ENCODE measurements around the gene CCDC30.
A peak's percentile ranks its signal among the peaks of the same experiment; 100 is the strongest.
"Not testable (repeated sequence)": the region's sequence is repeated elsewhere in the genome, so short reads cannot be mapped to it uniquely, and the experiment has no call there.

The CCDC30 gene

DNA sequence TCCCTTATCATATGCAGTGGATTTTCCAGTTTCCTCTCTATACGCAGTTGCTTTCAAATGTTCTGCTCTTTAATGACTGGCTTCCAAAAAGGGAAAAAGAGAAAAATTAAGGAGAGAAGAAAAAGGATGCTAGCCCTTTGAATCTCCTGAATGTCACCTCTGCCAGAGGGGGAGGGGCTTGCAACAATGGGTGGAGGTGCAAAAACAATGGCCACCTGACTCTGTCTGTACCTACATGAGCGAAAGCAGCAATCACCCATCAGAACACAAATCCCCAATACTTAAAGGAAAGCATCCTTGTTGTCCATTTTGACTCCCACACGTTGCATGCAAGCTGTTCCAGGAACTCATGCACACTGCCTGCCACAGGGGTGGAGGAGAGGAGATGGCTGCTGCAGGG lies 61.2 kb downstream of the CCDC30 start:
- no peak for DNase-seq (ENCODE audit: low read depth, low spot score)

DNA sequence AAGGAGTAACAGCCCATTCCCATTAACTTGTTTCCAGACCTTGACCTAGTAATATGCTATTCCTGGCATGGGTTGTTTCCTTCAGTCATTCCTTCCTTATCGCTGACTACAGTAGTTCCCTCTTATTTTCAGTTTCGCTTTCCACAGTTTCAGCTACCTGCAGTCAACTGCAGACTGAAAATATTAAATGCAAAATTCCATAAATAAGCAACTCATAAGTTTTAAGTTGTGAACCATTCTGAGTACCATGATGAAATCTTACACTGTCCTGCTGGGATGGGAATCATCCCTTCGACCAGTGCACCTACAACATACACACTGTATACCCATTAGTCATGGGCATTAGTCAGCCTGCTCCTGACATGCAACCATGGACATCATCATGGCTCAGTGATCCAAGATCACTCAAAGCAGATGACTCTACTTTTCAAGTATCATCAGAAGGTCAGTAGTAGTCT lies 66.7 kb downstream of the CCDC30 start:
- DNase-seq (ENCODE audit: low read depth, low spot score), result no peak

DNA sequence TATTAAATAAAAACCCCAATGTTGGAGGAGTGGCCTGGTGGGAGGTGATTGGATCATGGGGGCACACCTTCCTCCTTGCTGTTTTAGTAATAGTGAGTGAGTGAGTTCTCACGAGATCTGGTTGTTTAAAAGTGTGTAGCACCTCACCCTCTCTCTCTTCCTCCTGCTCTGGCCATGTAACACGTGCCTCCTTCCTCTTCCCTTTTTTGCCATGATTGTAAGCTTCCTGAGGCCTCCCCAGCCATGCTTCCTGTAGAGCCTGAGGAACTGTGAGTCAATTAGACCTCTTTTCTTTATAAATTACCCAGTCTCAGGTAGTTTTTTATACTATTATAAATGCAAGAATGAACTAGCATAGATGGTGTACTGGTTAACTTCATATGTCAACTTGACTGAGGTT lies 68.0 kb downstream of the CCDC30 start:
- DNase-seq (ENCODE audit: low read depth, low spot score), result no peak

DNA sequence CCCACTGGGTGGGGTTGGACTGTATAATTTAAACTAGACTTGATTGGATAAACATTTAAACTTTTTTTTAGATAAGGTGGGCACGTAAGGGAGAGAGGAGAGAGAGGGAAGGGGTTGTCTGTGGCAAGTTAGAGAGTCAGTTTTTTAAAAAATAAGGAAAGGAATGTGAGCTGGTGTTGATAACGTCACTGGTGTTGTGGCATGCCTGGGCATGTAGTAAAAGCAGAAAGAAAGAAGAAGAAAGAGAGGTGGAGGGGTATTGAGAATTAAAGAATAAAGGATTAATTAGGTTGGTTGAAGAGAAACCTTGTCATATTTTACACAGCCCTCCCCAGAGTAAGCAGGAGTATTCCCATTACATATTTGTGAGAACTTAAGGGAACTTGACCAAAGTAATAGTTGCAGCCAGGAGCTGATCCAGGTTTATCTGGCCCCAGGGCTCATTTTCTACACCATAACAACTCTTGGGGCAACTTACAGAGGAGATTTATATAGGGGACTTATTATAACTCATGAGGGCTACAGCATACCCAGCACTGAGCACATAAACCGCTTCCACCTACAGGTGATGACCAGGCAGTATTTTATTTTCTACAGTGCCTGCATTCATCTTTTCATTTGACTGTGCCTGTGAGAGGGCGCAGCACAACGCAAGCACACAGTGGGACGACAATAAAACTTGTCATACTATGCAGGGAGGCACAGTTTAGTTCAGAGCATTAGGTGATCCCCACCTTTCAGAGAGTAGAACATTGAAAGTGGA lies 70.2 kb downstream of the CCDC30 start:
- DNase-seq (ENCODE audit: low read depth, low spot score), result no peak

DNA sequence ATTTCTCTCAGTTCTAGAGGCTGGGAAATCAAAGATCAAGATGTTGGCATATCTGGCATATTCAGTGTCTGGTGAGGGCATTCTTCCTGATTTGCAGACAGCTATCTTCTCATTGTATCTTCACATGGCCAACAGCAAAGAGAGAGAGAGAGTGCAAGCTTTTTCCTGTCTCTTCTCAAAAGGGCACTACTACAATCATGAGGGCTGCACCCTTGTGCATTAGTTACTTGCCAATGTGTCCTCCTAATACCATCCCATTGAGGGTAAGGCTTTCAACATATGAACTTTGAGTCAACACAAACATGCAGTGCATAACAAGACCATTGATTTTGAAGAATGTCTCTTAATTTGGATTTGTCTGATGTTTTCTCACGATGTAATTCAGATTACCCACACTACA lies 78.0 kb downstream of the CCDC30 start:
- DNase-seq (ENCODE audit: low read depth, low spot score), result no peak

DNA sequence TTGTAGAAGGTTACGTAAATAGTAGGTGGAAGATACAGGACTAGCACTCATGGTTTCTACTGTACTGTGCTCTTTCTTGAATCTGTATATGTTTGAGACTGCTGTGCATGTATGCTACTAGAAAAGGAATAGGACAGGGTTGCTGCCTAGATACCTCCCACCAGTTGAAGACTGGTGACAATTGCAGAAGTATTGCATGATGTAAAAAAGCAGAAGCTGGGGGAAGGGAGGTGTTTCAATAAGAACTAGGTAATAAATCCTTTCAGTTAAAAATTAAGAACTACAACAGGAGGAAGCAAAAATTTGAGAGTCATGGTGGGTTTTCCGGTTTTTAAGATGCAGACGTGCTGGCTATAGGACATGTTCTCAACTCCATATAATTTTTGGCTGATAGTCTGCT lies 88.1 kb downstream of the CCDC30 start:
- DNase-seq (ENCODE audit: low read depth, low spot score), result no peak

DNA sequence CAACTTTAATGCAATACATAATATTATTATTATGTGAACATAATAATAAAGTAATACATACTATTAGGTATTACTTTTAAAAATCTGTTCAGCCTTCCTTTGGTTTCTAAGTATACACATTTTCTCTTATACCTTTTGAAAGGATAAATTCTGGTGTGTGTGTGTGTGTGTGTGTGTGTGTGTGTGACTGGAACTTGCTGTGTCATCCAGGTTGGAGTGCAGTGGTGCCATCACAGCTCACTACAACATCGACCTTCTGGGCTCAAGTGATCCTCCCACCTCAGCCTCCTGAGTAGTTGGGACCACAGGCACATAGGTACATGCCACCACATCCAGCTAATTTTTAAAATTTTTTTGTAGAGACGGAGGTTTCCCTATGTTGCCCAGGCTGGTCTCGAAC lies 88.5 kb downstream of the CCDC30 start:
- no peak for DNase-seq (ENCODE audit: low read depth, low spot score)

DNA sequence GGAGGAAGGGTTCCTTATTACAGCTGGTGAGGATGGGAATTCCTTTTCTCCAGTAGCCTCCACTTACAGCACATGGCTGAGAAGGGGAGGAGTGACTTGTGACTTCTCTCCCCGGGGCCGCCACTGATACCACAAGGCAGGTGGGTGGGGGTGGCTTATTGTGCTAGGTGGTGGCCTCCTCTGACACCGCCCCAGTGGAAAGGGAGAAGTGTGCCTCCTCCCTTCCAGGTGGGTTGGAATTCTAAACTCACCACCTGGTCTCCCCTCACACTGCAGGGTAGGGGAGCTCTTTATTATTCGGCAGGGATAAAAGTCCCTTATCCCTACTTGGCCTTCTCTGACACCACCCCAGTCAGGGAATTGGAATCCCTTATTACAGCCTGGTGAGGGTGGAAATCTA lies 89.5 kb downstream of the CCDC30 start:
- peak; percentile 9 for DNase-seq (ENCODE audit: low read depth, low spot score)

DNA sequence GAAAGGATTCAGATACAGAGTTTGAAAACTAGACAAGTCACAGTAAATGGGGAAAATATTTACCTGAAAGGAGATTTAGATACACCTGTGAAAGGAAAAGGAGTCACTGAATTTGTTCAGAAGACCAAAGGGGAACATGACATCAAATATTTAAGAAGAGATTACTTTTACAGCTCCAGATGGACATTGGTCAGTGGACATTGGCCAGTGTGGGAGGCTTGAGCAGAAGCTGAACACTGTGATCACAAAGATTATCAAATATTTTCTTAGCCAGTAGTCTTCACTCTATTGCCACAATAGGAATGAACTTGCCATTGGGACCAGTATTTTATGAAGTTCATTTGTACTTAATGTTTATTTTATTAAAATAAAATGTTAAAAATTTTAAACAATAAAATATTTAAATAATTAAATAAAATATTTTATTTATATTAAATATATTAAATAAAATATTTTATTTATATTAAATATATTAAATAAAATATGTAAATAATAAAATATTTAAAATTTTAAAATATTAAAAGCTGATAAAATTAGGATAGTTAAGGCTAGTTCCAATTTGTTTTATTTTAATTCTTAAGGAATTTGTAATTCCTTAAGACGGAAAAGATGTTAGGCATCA lies 94.3 kb downstream of the CCDC30 start:
- DNase-seq (ENCODE audit: low read depth, low spot score), result no peak

DNA sequence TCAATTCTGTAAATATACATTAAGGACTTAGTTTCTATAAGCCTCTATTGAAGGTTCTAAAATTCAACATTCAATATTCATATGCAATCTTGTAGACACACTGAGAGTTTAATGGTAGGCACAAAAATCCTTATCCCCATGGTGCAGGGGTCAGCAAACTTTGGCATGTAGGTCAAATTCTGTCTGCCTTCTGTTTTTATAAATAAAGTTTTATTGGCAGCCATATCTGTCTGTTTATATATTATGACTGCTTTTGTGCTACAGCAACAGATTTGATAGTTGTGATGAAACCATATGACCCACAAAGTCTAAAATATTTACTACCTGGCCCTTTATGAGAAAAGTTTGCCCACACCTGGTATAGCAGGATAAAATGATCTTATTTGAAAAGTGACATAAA lies 104.0 kb downstream of the CCDC30 start:
- no peak for DNase-seq (ENCODE audit: low read depth, low spot score)

DNA sequence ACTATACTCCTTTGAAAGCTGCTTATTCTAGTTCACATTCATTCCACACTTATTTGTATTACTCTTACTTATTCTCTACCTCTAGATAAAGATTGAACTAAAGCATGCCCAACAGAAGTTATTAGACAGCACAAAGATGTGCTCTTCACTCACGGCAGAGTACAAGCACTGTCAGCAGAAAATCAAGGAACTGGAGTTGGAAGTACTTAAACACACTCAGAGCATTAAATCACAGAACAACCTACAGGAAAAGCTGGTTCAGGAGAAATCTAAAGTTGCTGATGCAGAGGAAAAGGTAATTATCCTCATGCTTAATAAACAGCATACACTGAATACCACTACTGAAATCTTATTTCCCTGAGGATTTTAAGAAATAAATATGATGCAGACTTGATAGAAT lies 113.8 kb downstream of the CCDC30 start:
- DNase-seq (ENCODE audit: low read depth, low spot score), result no peak

DNA sequence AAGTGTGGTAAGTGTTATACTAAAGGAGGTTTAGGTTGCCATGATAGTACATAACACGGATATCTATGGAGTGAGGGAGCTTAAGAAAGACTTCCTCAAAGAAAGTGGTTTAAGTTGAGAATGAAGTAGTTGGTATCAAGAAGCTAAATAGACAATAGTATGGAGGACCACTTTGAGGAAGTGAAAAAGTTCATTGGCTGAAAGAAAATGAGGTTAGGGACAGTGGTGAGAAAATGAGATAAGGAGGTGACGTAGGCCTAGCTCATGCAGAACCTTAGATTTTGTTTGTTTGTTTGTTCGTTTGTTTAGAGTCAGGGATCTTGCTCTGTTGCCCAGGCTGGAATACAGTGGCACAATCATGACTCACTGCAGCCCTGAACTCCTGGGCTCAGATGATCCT lies 122.9 kb downstream of the CCDC30 start:
- DNase-seq (ENCODE audit: low read depth, low spot score), result no peak

DNA sequence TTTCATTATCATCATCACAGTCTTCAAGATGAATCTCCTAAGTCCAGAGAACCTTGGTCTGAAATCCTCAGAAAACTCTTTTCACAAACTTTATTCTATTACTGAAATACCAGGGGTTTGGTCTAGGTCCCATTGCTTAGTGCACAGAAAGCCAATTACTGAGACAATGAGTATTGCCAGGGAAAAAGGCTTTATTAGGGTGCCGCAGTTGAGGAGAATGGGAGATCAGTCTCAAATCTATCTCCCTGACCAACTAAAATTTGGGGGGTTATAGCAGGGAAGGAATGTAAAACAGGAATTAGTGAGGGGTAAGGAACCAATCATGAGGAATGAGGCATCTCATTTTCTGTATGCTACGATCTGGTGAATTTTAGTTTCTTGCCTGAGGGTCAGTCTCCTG lies 124.7 kb downstream of the CCDC30 start:
- DNase-seq (ENCODE audit: low read depth, low spot score), result no peak

DNA sequence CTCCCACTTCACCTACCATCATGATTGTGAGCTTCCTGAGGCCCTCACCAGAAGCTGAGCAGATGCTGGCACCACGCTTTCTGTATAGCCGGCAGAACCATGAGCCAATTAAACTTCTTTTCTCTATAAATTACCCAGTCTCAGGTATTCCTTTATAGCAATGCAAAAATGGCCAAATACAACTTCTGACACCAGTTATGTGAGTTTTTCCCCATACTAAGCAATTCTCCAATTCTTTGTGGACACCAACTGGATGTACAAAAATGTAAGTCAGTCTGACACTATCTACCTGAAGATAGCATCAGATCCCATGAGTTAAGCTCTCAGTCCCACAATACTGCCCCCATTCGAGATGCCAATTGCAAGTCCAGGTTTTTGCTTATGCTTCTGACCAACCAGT lies 129.7 kb downstream of the CCDC30 start:
- no peak for DNase-seq (ENCODE audit: low read depth, low spot score)

DNA sequence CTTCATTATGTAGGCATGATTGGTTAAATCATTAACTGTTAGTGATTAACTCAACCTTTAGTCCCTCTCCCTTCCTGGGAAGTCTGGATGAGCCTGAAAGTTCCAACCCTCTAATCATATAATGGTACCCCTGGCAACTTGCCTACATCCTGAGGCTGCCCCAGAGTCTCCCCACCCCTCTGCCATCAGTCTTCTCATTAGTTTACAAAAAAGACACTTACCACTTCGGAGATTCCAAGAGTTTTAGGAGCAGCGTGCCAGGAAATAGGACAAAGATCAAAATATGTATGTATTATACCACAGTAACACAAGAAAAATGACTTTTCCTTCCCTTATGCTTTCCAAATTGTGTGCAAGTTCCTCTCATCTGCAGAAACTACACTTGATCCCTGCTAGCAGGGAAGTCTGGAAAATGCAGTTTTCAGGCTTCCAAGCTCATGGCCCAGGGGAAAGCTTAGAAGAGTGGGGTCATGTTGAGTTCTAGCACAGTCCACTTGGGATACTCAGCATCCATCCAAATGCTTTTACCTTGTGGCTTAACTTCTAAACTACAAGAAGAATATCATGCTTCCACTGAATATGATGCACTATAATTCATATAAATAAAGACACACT lies 130.5 kb downstream of the CCDC30 start:
- DNase-seq (ENCODE audit: low read depth, low spot score), result no peak

DNA sequence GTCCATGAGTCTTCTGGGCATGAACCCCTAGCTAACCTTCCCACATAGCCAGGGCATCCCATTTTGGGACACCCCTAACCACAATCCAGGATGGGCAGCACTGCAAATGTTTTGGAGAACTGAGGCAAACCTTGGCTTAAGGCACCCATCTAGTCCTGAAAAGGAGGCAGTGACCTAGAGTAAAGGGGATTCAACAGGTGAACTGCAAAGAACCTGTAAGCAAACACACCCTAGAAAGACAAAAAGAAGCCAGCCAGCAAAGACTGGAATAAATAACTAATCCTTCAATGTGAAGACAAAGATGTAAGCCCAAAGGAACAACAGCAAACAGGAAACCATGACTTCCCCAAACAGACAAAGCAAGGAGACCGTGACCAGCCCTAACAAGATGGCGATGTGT lies 138.4 kb downstream of the CCDC30 start:
- DNase-seq (ENCODE audit: low read depth, low spot score), result no peak

DNA sequence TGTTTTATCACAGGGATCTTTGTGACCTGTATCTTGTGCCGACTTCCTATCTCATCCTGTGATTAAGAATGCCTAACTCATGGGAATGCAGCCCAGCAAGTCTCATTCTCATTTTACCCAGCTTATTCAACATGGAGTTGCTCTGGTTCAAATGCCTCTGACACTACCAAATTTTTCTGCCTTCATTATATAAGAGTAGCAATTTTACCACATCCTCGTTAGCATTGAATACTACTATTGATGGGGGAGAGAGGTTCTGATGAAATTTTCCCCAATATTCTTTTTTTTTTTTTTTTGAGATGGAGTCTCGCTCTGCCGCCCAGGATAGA lies 150.7 kb downstream of the CCDC30 start:
- DNase-seq (ENCODE audit: low read depth, low spot score), result no peak

DNA sequence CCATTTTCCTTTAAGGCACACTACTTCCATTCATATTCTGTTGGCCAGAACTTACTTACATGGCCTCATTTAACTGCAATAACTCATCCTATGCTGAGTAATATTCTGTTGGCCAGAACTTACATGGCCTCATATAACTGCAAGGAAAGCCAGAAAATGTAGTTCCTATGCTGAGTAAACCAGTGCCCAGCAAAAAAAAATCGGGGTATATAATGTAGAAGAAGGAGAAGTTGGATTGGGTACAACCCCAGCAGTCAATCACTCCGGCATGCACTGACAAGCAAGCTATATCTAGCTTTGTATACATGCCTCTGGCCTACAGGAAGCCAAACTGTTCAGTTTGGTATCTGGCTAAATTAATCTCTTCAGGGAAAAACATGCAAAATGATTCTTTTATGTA lies 155.8 kb downstream of the CCDC30 start:
- DNase-seq (ENCODE audit: low read depth, low spot score), result no peak

DNA sequence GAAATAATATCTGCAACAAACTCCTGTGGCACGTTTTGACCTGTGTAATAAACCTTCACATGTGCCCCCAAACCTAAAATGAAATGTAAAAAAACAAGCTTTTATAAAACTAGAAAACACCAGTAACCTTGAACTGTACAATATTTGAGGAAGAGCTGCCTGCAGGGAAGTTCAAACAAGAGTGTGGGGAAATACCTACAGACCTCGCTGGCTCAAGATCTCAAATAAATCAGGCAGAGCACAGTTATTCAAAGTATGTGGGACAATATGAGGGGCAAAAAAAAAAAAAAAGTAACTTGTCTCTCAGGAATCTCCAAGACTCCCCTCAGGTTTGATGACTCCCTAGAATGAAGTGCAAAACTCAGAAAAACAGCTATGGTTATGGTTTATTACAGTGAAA lies 157.2 kb downstream of the CCDC30 start:
- DNase-seq (ENCODE audit: low read depth, low spot score), result no peak

DNA sequence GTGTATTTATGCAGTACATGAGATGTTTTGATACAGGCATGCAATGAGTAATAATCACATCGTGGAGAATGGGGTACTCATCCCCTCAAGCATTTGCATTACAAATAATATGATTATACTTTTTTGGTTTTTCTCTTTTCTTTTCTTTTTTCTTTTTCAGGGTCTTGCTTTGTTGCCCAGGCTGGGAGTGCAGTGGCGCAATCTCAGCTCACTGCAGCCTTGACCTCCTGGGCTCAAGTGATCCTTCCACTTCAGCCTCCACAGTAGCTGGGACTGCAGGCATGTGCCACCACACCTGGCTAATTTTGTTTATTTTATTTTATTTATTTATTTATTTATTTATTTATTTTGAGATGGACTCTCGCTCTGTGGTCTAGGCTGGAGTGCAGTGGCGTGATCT lies 158.1 kb downstream of the CCDC30 start:
- not testable (repeated sequence) for DNase-seq (ENCODE audit: low read depth, low spot score)

DNA sequence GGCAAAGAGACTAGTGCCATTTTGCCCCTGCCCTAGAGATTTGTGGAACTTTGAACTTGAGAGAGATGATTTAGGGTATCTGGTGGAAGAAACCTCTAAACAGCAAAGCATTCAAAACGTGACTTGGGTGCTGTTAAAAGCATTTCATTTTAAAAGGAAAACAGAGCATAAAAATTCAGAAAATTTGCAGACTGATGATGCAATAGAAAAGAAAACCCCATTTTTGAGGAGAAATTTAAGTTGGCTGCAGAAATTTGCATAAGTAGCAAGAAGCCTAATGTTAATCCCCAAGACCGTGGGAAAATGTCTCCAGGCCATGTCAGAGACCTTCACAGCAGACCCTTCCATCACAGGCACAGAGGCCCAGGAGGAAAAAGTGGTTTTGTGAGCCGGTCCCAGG lies 164.1 kb downstream of the CCDC30 start:
- not testable (repeated sequence) for DNase-seq (ENCODE audit: low read depth, low spot score)

DNA sequence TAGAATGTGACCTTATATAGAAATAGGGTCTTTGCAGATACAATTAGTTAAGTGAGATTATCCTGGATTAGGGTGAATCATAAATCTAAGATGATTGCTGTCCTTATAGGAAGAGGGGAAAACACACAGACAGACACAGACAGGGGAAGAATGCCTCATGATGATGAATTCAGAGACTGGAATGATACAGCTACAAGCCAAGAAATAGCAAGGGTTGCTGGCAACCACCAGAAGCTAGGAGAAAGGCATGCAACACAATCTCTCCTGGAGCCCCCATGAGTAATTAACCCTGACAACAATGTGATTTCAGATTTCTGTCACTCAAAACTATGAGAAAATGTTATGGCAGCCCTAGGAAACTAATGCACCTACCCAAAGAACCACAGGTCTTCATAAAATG lies 176.0 kb downstream of the CCDC30 start:
- no peak for DNase-seq (ENCODE audit: low read depth, low spot score)

DNA sequence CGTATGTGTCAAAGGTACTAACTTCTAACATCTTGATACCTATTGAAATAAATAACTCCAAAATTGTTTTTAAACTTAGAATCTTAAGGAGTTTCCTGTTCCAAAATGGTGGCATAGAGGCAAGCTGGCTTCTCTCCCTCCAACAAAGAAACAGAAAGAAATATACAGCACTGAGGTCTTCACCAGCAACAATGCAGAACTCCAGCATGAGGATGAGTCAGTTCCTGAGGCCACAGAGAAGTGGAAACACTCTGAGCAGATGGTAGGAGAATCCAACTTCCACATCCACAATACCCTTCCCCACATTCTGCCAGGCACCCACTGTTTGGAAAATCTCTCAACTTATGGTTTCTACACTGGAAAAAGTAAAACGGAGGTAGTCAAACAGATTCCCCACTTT lies 183.0 kb downstream of the CCDC30 start:
- DNase-seq (ENCODE audit: low read depth, low spot score), result no peak

Data from iPS DF 19.7 (cell line).